OCI-LY3 (cell line): Measurements from ENCODE around the gene HDAC7.

Experiments
- CTCF ChIP-seq: fragments of 200-600, 300-600 bp; sonication (generic); IDR thresholded peaks from 2 replicates; pipeline ENCODE4 v1.5.1; 2014; ENCODE audit warnings: antibody characterized with exemption, low read length, low read depth
- EZH2phosphoT487 ChIP-seq: fragments of 200-600 bp; shearing (Covaris generic); IDR thresholded peaks from 2 replicates; pipeline ENCODE4 v1.6.1; 2018; ENCODE audit warnings: antibody characterized with exemption, mixed run types, low read depth

- TF ChIP-seq CTCF: no peak
- no peak for TF ChIP-seq EZH2phosphoT487
Observed at GRCh38 chr12:47769234-47770085, 50.2 kb downstream of the HDAC7 start.
